ENCODE results near the gene ICE2.
"Not testable (repeated sequence)": the region's sequence is repeated elsewhere in the genome, so short reads cannot be mapped to it uniquely, and the experiment has no call there.

ICE2 gene

GRCh38 chr15:60406513-60407414 is 72.2 kb downstream of the ICE2 start:
- no peak for DNase-seq (ENCODE audit: low read depth in 1 of 2, low spot score in 1 of 2)
- TF ChIP-seq GABPA (IDR thresholded peaks at IDR 0.05; ENCODE audit: low read depth) (no peak), REST (IDR thresholded peaks at IDR 0.05; ENCODE audit: insufficient replicate concordance, low read depth) (no peak), SPI1 (IDR thresholded peaks at IDR 0.05; ENCODE audit: borderline replicate concordance, low read depth) (no peak), CTCF (IDR thresholded peaks at IDR 0.05; ENCODE audit: insufficient read depth, low read length) (no peak), POLR2AphosphoS5 (IDR thresholded peaks at IDR 0.05; ENCODE audit: low read depth) (no peak)
- no peaks in the 10 kb centered on the region for H3K27me3 ChIP-seq (ENCODE audit: insufficient read depth, poor library complexity, severe bottlenecking)
- no peak overlapping the region for H3K4me3 ChIP-seq (replicated peaks; ENCODE audit: insufficient read depth, low read length)
- no peak overlapping the region for H3K27ac ChIP-seq (replicated peaks)

GRCh38 chr15:60405399-60405798 is 73.5 kb downstream of the ICE2 start:
- TF ChIP-seq SPI1 (IDR thresholded peaks at IDR 0.05; ENCODE audit: borderline replicate concordance, low read depth) (no peak), CTCF (IDR thresholded peaks at IDR 0.05; ENCODE audit: insufficient read depth, low read length) (no peak), POLR2AphosphoS5 (IDR thresholded peaks at IDR 0.05; ENCODE audit: low read depth) (no peak), GABPA (IDR thresholded peaks at IDR 0.05; ENCODE audit: low read depth) (no peak), REST (IDR thresholded peaks at IDR 0.05; ENCODE audit: insufficient replicate concordance, low read depth) (no peak)
- no peak for DNase-seq (ENCODE audit: low read depth in 1 of 2, low spot score in 1 of 2)
- no peak overlapping the region for H3K4me3 ChIP-seq (replicated peaks; ENCODE audit: insufficient read depth, low read length)
- no peaks in the 10 kb centered on the region for H3K27me3 ChIP-seq (ENCODE audit: insufficient read depth, poor library complexity, severe bottlenecking)
- H3K27ac ChIP-seq (replicated peaks), result no peak overlapping the region

GRCh38 chr15:60404351-60404750 is 74.6 kb downstream of the ICE2 start:
- H3K27ac ChIP-seq (replicated peaks); H3K4me3 ChIP-seq (replicated peaks; ENCODE audit: insufficient read depth, low read length); DNase-seq (ENCODE audit: low read depth in 1 of 2, low spot score in 1 of 2); H3K27me3 ChIP-seq (ENCODE audit: insufficient read depth, poor library complexity, severe bottlenecking): not testable (repeated sequence)

- no peak for DNase-seq (ENCODE audit: low read depth in 1 of 2, low spot score in 1 of 2)
- H3K4me3 ChIP-seq (replicated peaks; ENCODE audit: insufficient read depth, low read length), result no peak overlapping the region
- H3K27ac ChIP-seq (replicated peaks), result no peak overlapping the region
- H3K27me3 ChIP-seq (ENCODE audit: insufficient read depth, poor library complexity, severe bottlenecking), result peaks cover 15% of the 10 kb centered on the region
- TF ChIP-seq REST (IDR thresholded peaks at IDR 0.05; ENCODE audit: insufficient replicate concordance, low read depth) (no peak), GABPA (IDR thresholded peaks at IDR 0.05; ENCODE audit: low read depth) (no peak), CTCF (IDR thresholded peaks at IDR 0.05; ENCODE audit: insufficient read depth, low read length) (no peak), POLR2AphosphoS5 (IDR thresholded peaks at IDR 0.05; ENCODE audit: low read depth) (no peak), SPI1 (IDR thresholded peaks at IDR 0.05; ENCODE audit: borderline replicate concordance, low read depth) (no peak)
These were observed 78.0 kb downstream of the ICE2 start for GRCh38 chr15:60400944-60401343.

Measured in HL-60 (cell line).